A549 (cell line): ENCODE measurements around the gene FAM131B. TPM values are rescaled to one million over a fixed set of nuclear protein-coding genes. Genes with fewer than 3 reads are reported as not detected.

Source experiments
- ATAC-seq, 2 experiments: fragments of 200-7000 bp in 1 of 2; fragments of >200 bp in 1 of 2; cut with Nextera tagmentation in 1 of 2; cut with Tn5 transposase in 1 of 2; 3 replicates each; pipeline versions ENCODE4 v1.8.0 to v1.9.1; 2018 to 2020; ENCODE audit warnings: mild to moderate bottlenecking in 1 of 2, moderate library complexity in 1 of 2
- CTCF ChIA-PET: fragments of 300-600 bp; sonication (Branson Sonifier 250); formaldehyde crosslinking; extraction: SDS; loops from one replicate; lab custom pipeline; 2021; ENCODE audit warnings: antibody characterized with exemption, inconsistent platforms; lab: Yijun Ruan, JAX
- POLR2A ChIA-PET: fragments of 350-600 bp; formaldehyde crosslinking; extraction: SDS; loops from one replicate; lab custom pipeline; 2021; ENCODE audit warnings: antibody characterized with exemption, inconsistent platforms; lab: Yijun Ruan, JAX
- DNase-seq, 2 experiments: peaks; one replicate each; pipeline versions ENCODE4 v3.0.0 to v3.0.0-alpha.2; 2011 to 2016; ENCODE audit warnings: low read depth in 1 of 2, low spot score in 1 of 2
- FAIRE-seq: peaks from 2 replicates; lab custom pipeline; 2011; peaks lifted over from hg19 to GRCh38; lab: Jason Lieb, UNC
- H3K27ac ChIP-seq, 2 experiments: fragments of >200 bp; sonication (Bioruptor Twin); formaldehyde crosslinking; 3 replicates each; pipeline ENCODE4 v1.5.1; 2016 to 2017
- H3K4me1 ChIP-seq: fragments of >200 bp; sonication (Bioruptor Twin); formaldehyde crosslinking; 3 replicates; pipeline ENCODE4 v1.6.1; 2016
- H3K4me2 ChIP-seq: fragments of >200 bp; sonication (Bioruptor Twin); formaldehyde crosslinking; 3 replicates; pipeline ENCODE4 v1.6.1; 2016
- H3K4me3 ChIP-seq: fragments of >200 bp; sonication (Bioruptor Twin); formaldehyde crosslinking; 3 replicates; pipeline ENCODE4 v1.5.1; 2016
- H3K9me3 ChIP-seq: fragments of >200 bp; sonication (Bioruptor Twin); formaldehyde crosslinking; 3 replicates; pipeline ENCODE4 v1.6.1; 2016
- CBX8 ChIP-seq: fragments of 200-600 bp; sonication (generic); IDR thresholded peaks from 2 replicates; pipeline ENCODE4 v1.6.1; 2016
- EP300 ChIP-seq, 2 experiments: fragments of >200 bp; sonication (Bioruptor Twin); formaldehyde crosslinking; IDR thresholded peaks; 2 replicates in 1 of 2; 3 replicates in 1 of 2; pipeline ENCODE4 v1.6.1; 2016 to 2017
- FOXS1 ChIP-seq: fragments of 250-450 bp; sonication (Bioruptor Pico); IDR thresholded peaks from 2 replicates; pipeline ENCODE4 v1.5.0; 2020; ENCODE audit warnings: mild to moderate bottlenecking, moderate library complexity
- GATA3 ChIP-seq: IDR thresholded peaks from 2 replicates; pipeline ENCODE4 v1.6.1; 2012; ENCODE audit warnings: borderline replicate concordance
- HDAC2 ChIP-seq: fragments of 200-600 bp; sonication (generic); IDR thresholded peaks from 2 replicates; pipeline ENCODE4 v1.6.1; 2016
- JUN ChIP-seq, 2 experiments: fragments of >200 bp; sonication (Bioruptor Twin); formaldehyde crosslinking; IDR thresholded peaks; 2 replicates in 1 of 2; 3 replicates in 1 of 2; pipeline ENCODE4 v1.6.1; 2016 to 2017
- KDM5A ChIP-seq: fragments of 200-600 bp; sonication (generic); IDR thresholded peaks from 2 replicates; pipeline ENCODE4 v1.6.1; 2016; ENCODE audit warnings: antibody characterized with exemption, mild to moderate bottlenecking
- MAFK ChIP-seq: fragments of 450-650 bp; IDR thresholded peaks from 2 replicates; pipeline ENCODE4 v1.6.1; 2014; ENCODE audit not compliant: partially characterized antibody
- MAX ChIP-seq: IDR thresholded peaks from 2 replicates; pipeline ENCODE4 v1.6.1; 2012
- NR3C1 ChIP-seq: fragments of >200 bp; sonication (Bioruptor Twin); formaldehyde crosslinking; IDR thresholded peaks from 3 replicates; pipeline ENCODE4 v1.6.1; 2017
- PBX3 ChIP-seq: IDR thresholded peaks from 2 replicates; pipeline ENCODE4 v1.6.1; 2012
- PHF8 ChIP-seq: fragments of 200-600 bp; sonication (generic); IDR thresholded peaks from 2 replicates; pipeline ENCODE4 v1.6.1; 2016; ENCODE audit warnings: low read depth, mild to moderate bottlenecking, antibody characterized with exemption, moderate library complexity, borderline replicate concordance
- POLR2A ChIP-seq: IDR thresholded peaks from 2 replicates; pipeline ENCODE4 v1.6.1; 2012; ENCODE audit warnings: mild to moderate bottlenecking, low read length
- ZSCAN20 ChIP-seq: fragments of 250-450 bp; sonication (Bioruptor Pico); IDR thresholded peaks from 2 replicates; pipeline ENCODE4 v1.8.0; 2022; ENCODE audit warnings: mild to moderate bottlenecking, moderate library complexity
- WGBS: methylation state at CpG from one replicate; pipeline ENCODE4 v1.1.6; 2017; ENCODE audit errors: missing lambda C conversion rate; 5-methylcytosine and 5-hydroxymethylcytosine counted together
- polyA plus RNA-seq, 4 experiments: library from polyadenylated mRNA; depleted of rRNA in 3 of 4; stranded (reverse); fragments of >200 nt; fragmentation: RNase III in 1 of 4; extraction: RNeasy Plus Mini Kit Qiagen cat#74134 plus additional on column Dnase treatment in 1 of 4; gene quantifications; 2 replicates in 3 of 4; 3 replicates in 1 of 4; pipeline ENCODE4 v1.2.3, GENCODE V29; 2011 to 2017
- TF ChIP-seq, protein P1 (sequence below): fragments of 150-350 bp; IDR thresholded peaks from 2 replicates; pipeline ENCODE4 v1.6.1; 2014; ENCODE audit warnings: low read depth, mild to moderate bottlenecking, low read length

FAM131B gene
- polyA plus RNA-seq, 2 of the 4 experiments (the other 2 are of a cell fraction), result 0.19 to 0.52 TPM

- peak overlapping the region in 1 of 2 experiments; percentile 36; a peak in 1 of 6 replicates for H3K27ac ChIP-seq
Observed at GRCh38 chr7:143408252-143408685, 45.8 kb upstream of the FAM131B start.

DNA sequence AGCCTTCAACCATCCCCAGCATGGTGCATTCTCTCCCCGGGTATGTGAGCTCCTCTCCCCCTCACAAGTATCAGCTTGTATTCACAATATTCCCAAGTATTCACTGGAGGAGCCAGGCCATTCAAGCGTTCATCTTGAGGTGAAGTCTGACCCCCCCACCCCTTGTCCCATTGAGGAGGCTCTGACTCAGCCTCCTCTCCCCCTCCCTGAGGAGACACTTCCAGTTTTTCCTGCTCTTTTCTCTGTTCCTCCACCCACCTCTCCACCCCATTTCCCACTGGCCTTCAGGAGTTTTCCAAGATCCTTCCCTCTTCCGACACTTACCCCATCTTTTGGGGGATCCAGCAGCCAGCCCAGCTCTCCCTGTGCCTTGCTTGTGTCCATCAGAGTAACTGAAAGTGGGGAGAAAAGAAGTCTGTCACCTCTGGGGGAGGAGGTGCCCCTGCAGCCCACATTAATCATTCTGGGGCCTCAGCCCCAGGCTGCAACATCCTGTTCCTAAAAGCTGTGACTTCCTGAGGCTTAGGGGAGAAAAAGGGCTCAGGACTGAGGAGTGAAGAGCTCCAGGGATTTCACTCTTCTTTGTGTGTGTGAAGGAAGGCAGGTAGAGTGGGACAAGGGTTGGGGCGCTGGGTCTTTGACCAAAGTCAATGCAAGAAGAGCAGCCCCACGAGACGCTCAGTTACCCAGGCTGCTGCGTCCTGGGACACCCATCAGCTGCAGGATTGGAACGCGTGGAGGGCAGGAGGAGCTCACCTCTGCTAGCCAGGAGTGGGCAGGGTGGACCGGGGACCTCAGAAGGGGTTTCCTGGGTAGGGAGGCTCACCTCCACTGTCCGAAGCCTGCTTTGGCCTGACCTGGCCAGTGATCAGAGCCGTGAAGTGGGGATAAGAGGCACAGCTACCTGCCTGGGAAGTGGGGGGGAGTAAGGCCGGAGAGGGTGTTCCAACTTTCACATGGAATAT, 45.1 kb upstream of the FAM131B start:
- no peak overlapping the region for H3K27ac ChIP-seq
- H3K4me2 ChIP-seq, result no peak overlapping the region
- peak; percentile 30 to 49; a peak in 4 of 6 replicates for ATAC-seq
- TF ChIP-seq ZSCAN20 (CRISPR knock-in tag) (no peak), JUN (IDR thresholded peaks at IDR 0.05) (no peak), EP300 (IDR thresholded peaks at IDR 0.05) (no peak), MAFK (no peak), PBX3 (no peak), KDM5A (no peak)
- TF ChIP-seq, protein P1, sequence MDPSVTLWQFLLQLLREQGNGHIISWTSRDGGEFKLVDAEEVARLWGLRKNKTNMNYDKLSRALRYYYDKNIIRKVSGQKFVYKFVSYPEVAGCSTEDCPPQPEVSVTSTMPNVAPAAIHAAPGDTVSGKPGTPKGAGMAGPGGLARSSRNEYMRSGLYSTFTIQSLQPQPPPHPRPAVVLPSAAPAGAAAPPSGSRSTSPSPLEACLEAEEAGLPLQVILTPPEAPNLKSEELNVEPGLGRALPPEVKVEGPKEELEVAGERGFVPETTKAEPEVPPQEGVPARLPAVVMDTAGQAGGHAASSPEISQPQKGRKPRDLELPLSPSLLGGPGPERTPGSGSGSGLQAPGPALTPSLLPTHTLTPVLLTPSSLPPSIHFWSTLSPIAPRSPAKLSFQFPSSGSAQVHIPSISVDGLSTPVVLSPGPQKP, result no peak
- H3K4me1 ChIP-seq, result peaks cover 7% of the 10 kb centered on the region; the same call in 2 of the 3 replicates
- CTCF ChIA-PET, result interaction anchor here (0.8 to 5.9 kb wide), 11 partner anchors 9 to 102 kb away, joined by 3 to 46 read pairs (median 5); no protein-coding TSS in a partner anchor
- H3K9me3 ChIP-seq, result no peaks in the 10 kb centered on the region
- no peak for FAIRE-seq
- DNase-seq, result no peak
- POLR2A ChIA-PET, result no interaction called here
- no peak overlapping the region for H3K4me3 ChIP-seq
- 73% methylated on average over 13 of the region's 13 CpGs for WGBS

More at GRCh38 chr7:143408252-143408685, 45.8 kb upstream of the FAM131B start:
- DNase-seq (no peak), ATAC-seq (peak; percentile 6 to 24; a peak in 3 of 6 replicates), FAIRE-seq (no peak)
- ChIA-PET CTCF (interaction anchor here (0.8 to 5.9 kb wide), 7 partner anchors 9 to 63 kb away, joined by 3 to 46 read pairs (median 8); no protein-coding TSS in a partner anchor), POLR2A (no interaction called here)
- Histone ChIP-seq H3K4me2 (peak overlapping the region; percentile 80), H3K4me3 (peak overlapping the region; percentile 38; the same call in 2 of the 3 replicates), H3K9me3 (no peaks in the 10 kb centered on the region), H3K4me1 (peaks cover 7% of the 10 kb centered on the region; the same call in 2 of the 3 replicates)
- WGBS, result 61% methylated on average over 8 of the region's 20 CpGs
- no peak for TF ChIP-seq PHF8
- TF ChIP-seq NR3C1, result no peak
- TF ChIP-seq CBX8, result no peak
- no peak for TF ChIP-seq FOXS1 (CRISPR knock-in tag)
- TF ChIP-seq POLR2A, result no peak
- no peak for TF ChIP-seq HDAC2
- TF ChIP-seq KDM5A, result no peak
- TF ChIP-seq MAX, result no peak

DNA sequence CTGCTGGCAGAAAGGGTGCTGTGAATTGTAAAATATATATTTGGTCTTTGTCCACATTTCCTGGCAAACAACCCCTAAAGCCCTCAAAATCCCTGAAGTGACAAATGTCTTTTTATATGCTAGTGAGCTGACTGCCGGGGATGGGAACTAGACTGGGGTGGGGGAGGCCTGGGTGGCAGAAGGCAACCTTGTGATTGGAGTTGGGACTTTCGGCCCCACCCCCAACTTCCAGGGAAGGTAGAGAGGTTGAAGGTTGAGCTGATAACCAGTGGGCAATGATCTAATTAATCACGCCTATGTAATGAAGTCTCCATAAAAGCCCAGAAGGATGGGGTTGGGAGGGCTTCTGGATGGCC, 43.5 kb upstream of the FAM131B start:
- WGBS, result 39% methylated on average over 3 of the region's 3 CpGs
- ChIA-PET CTCF (interaction anchor here (1.1 to 5.9 kb wide), 5 partner anchors 9 to 165 kb away, joined by 3 to 46 read pairs (median 5); no protein-coding TSS in a partner anchor), POLR2A (no interaction called here)
- H3K27ac ChIP-seq, result no peak overlapping the region
- FAIRE-seq, result no peak
- H3K9me3 ChIP-seq, result no peaks in the 10 kb centered on the region
- ATAC-seq, result no peak
- H3K4me3 ChIP-seq, result no peak overlapping the region
- no peak for TF ChIP-seq FOXS1 (CRISPR knock-in tag)
- no peak for TF ChIP-seq MAFK
- no peak for TF ChIP-seq GATA3
- H3K4me1 ChIP-seq, result peaks cover 7% of the 10 kb centered on the region; the same call in 2 of the 3 replicates
- DNase-seq, result no peak
- no peak overlapping the region for H3K4me2 ChIP-seq
